Activated CD4-positive, alpha-beta memory T cell treated with anti-CD3 and anti-CD28 coated beads for 36 hours (primary cell): ENCODE measurements around the gene TFCP2. TPM values are rescaled to one million over a fixed set of nuclear protein-coding genes. Genes with fewer than 3 reads are reported as not detected.
A peak's percentile ranks its signal among the peaks of the same experiment; 100 is the strongest.

Source experiments
- CTCF ChIA-PET: fragments of 350-600 bp; sonication (Branson Sonifier 250); formaldehyde crosslinking; loops from one replicate; lab custom pipeline; 2021; ENCODE audit warnings: antibody characterized with exemption, inconsistent platforms; lab: Charles Lee
- POLR2A ChIA-PET: fragments of 350-600 bp; sonication (Branson Sonifier 250); formaldehyde crosslinking; loops from one replicate; lab custom pipeline; 2021; ENCODE audit warnings: antibody characterized with exemption; lab: Charles Lee
- DNase-seq: peaks from one replicate; pipeline ENCODE4 v3.0.0-alpha.2; 2020
- H3K27ac Mint-ChIP-seq: one replicate; pipeline ENCODE4 v1.8.0; 2021; ENCODE audit warnings: mixed read lengths
- H3K27me3 Mint-ChIP-seq: one replicate; pipeline ENCODE4 v1.8.0; 2021; ENCODE audit warnings: mixed read lengths
- H3K36me3 Mint-ChIP-seq: one replicate; pipeline ENCODE4 v1.8.0; 2021; ENCODE audit warnings: mixed read lengths
- H3K4me1 Mint-ChIP-seq: one replicate; pipeline ENCODE4 v1.8.0; 2021; ENCODE audit warnings: low read depth, mixed read lengths
- H3K4me3 Mint-ChIP-seq: one replicate; pipeline ENCODE4 v1.8.0; 2021; ENCODE audit warnings: mild to moderate bottlenecking, mixed read lengths
- H3K9me3 Mint-ChIP-seq: one replicate; pipeline ENCODE4 v1.8.0; 2021; ENCODE audit warnings: mixed read lengths
- intact Hi-C: fragments of 100-400 bp; cut with micrococcal nuclease; formaldehyde crosslinking; loops from one replicate; pipeline ENCODE4 v1.15.1; 2023
- total RNA-seq, 2 experiments: library from RNA; stranded (reverse); gene quantifications; one replicate each; pipeline ENCODE4 v1.2.3, GENCODE V29; 2021

TFCP2 gene
- total RNA-seq, 2 experiments from 2014 or later, result 32.0 to 34.1 TPM

DNA sequence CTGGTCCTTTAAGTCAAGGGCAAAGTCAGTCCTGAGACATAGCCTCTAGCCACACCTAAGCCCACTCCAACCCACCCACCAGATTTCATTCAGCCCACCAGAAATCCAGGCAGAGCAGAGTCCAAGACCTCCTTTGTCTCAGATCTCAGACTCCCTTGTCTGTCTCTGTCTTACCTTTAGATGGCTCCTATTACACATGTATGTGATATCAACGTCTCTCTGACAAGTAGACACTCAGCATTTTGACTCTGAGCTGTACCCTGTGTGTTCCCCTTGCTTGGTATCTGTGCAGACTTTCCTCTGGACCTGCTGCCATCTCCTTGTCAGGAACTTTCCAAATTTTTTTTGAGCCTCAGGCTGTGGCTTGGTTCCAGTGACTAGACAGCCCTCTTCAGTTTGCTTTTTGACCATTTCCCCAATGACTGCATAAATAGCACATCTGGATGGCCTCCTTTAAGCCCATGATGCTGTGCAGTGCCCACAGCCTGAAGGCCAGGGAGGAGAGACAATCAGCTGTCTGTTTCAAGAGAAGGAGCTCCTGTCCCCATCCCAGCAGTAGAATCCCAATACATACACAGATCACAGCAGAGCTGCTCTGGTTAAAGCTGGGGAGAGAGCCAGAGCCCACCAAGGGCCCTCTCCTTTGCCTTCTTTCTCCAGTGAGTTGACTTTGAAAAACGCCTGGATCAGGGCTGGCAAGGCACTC lies 37.9 kb upstream of the TFCP2 start:
- ChIA-PET CTCF (no interaction called here), POLR2A (no interaction called here)
- H3K27ac Mint-ChIP-seq, result peak overlapping the region; percentile 10
- no peaks in the 10 kb centered on the region for H3K27me3 Mint-ChIP-seq
- no peaks in the 10 kb centered on the region for H3K4me1 Mint-ChIP-seq
- no peaks in the 10 kb centered on the region for H3K9me3 Mint-ChIP-seq
- no peak for DNase-seq
- intact Hi-C loops, result no loop called here
- peaks cover 2% of the 10 kb centered on the region for H3K36me3 Mint-ChIP-seq
- no peak overlapping the region for H3K4me3 Mint-ChIP-seq

- no peak for DNase-seq
- CTCF ChIA-PET, result no interaction called here
- H3K4me3 Mint-ChIP-seq, result no peak overlapping the region
- H3K36me3 Mint-ChIP-seq, result peaks cover 2% of the 10 kb centered on the region
- no peaks in the 10 kb centered on the region for H3K9me3 Mint-ChIP-seq
- no peaks in the 10 kb centered on the region for H3K4me1 Mint-ChIP-seq
- H3K27ac Mint-ChIP-seq, result no peak overlapping the region
- intact Hi-C loops, result no loop called here
- POLR2A ChIA-PET, result interaction anchor here (1.3 kb wide), 1 partner anchor 9 kb away, joined by 4 read pairs; the partner anchor contains the start of gene POU6F1
- no peaks in the 10 kb centered on the region for H3K27me3 Mint-ChIP-seq
Measured at GRCh38 chr12:51209259-51209658, 36.3 kb upstream of the TFCP2 start.

- Mint-ChIP-seq H3K4me3 (no peak overlapping the region), H3K27ac (no peak overlapping the region), H3K9me3 (no peaks in the 10 kb centered on the region), H3K27me3 (no peaks in the 10 kb centered on the region), H3K4me1 (peaks cover 8% of the 10 kb centered on the region), H3K36me3 (peaks cover 2% of the 10 kb centered on the region)
- ChIA-PET POLR2A (interaction anchor here (1.3 kb wide), 1 partner anchor 10 kb away, joined by 4 read pairs; the partner anchor contains the start of gene POU6F1), CTCF (no interaction called here)
- intact Hi-C loops, result no loop called here
- DNase-seq, result no peak
Measured at GRCh38 chr12:51208016-51208660, 35.2 kb upstream of the TFCP2 start.

DNA sequence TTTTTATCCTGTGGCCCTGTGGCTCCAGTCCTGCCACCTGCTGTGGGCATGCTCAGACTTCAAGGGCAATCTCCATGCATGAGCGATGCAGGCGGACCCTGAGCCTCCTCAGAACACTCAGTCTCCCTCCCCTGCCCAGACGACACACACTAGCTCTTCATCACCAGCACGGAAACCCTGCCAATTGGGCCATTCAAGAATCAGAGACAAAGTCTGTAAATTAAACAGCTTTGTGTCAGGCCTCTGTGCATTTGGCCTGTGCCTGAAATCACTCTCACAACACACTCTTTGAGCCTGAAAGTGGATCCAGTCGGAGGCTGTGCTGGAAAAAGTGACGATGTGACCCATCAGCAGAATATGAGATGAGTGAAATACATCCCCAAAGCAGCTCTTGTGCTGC lies 32.4 kb upstream of the TFCP2 start:
- Mint-ChIP-seq H3K4me3 (no peak overlapping the region), H3K27me3 (no peaks in the 10 kb centered on the region), H3K9me3 (no peaks in the 10 kb centered on the region), H3K4me1 (peaks cover 22% of the 10 kb centered on the region), H3K27ac (no peak overlapping the region), H3K36me3 (peaks cover 2% of the 10 kb centered on the region)
- DNase-seq, result no peak
- ChIA-PET POLR2A (interaction anchor here (5.1 kb wide), 1 partner anchor 13 kb away, joined by 17 read pairs; the partner anchor contains the start of gene POU6F1), CTCF (interaction anchor here (0.9 to 2.7 kb wide), 2 partner anchors 13 to 136 kb away, joined by 3 to 11 read pairs; partner anchors contain the start of gene POU6F1)
- intact Hi-C loops, result no loop called here

GRCh38 chr12:51202718-51203117 lies 29.8 kb upstream of the TFCP2 start:
- Mint-ChIP-seq H3K36me3 (peaks cover 2% of the 10 kb centered on the region), H3K4me1 (peaks cover 22% of the 10 kb centered on the region), H3K27me3 (no peaks in the 10 kb centered on the region), H3K4me3 (no peak overlapping the region), H3K27ac (peak overlapping the region; percentile 38), H3K9me3 (no peaks in the 10 kb centered on the region)
- CTCF ChIA-PET, result no interaction called here
- POLR2A ChIA-PET, result interaction anchor here (1.0 to 5.1 kb wide), 2 partner anchors 15 to 190 kb away, joined by 3 to 17 read pairs; partner anchors contain the start of gene POU6F1
- peak; percentile 23 for DNase-seq
- intact Hi-C loops, result loop anchor here (1.0 kb wide), 1 partner anchor 115 kb away; no protein-coding TSS in a partner anchor

- H3K27me3 Mint-ChIP-seq, result no peaks in the 10 kb centered on the region
- ChIA-PET CTCF (no interaction called here), POLR2A (no interaction called here)
- no peaks in the 10 kb centered on the region for H3K36me3 Mint-ChIP-seq
- peaks cover 22% of the 10 kb centered on the region for H3K4me1 Mint-ChIP-seq
- intact Hi-C loops, result no loop called here
- H3K27ac Mint-ChIP-seq, result no peak overlapping the region
- no peaks in the 10 kb centered on the region for H3K9me3 Mint-ChIP-seq
- no peak overlapping the region for H3K4me3 Mint-ChIP-seq
- DNase-seq, result no peak
Measured at GRCh38 chr12:51200806-51201205, 27.9 kb upstream of the TFCP2 start.

DNA sequence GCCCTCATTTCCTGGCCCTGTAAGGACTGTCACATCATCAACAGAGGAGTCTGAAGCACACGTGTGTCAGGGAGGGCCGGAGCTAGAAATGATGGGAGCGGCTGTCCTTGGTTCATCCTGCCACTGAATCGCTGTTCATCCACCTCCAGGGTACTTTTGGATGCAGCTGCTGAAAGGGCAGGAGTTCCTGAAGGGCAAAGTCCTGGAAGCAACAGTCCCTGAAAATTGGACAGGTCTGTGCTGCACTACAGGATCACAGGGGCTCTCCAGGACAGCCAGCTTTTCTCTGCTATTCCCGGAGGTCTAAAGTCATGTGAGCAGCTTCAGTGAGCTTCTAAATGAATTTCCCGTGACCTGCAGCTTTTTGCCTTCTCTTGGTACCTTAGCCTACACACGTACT lies 27.2 kb upstream of the TFCP2 start:
- no peak overlapping the region for H3K4me3 Mint-ChIP-seq
- intact Hi-C loops, result no loop called here
- POLR2A ChIA-PET, result no interaction called here
- H3K9me3 Mint-ChIP-seq, result no peaks in the 10 kb centered on the region
- peaks cover 22% of the 10 kb centered on the region for H3K4me1 Mint-ChIP-seq
- no peak overlapping the region for H3K27ac Mint-ChIP-seq
- H3K36me3 Mint-ChIP-seq, result no peaks in the 10 kb centered on the region
- no peak for DNase-seq
- CTCF ChIA-PET, result no interaction called here
- no peaks in the 10 kb centered on the region for H3K27me3 Mint-ChIP-seq

DNA sequence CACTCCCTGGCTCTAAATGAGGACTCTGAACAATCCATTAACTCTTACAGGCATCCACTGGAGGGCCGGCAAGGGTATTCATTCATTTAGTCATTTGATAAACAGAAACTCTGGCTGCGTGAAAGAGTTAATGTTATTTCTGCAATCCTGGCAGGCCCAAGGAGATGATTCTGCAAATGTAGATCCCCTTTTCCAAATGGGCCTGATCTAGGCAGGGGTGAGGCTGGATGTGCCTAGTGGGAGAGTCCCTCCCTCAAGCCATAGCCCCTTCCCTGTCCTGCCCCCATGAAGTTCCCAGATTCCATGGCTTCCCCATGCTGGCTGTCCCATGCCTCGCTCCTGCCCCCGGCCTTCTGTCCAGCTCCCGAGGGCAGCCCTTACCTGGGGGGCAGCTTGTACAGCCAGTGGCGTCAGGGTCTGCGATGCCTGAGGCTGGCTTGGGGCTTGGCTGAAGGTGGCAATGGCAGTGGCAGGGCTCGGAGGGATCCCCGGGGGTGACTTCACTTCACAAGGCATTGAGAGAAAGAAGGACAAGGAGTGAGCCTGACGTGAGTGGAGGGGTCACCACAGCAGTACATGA lies 26.5 kb upstream of the TFCP2 start:
- CTCF ChIA-PET, result no interaction called here
- intact Hi-C loops, result no loop called here
- Mint-ChIP-seq H3K4me1 (peaks cover 22% of the 10 kb centered on the region), H3K27me3 (no peaks in the 10 kb centered on the region), H3K4me3 (no peak overlapping the region), H3K36me3 (no peaks in the 10 kb centered on the region), H3K27ac (no peak overlapping the region), H3K9me3 (no peaks in the 10 kb centered on the region)
- POLR2A ChIA-PET, result no interaction called here
- no peak for DNase-seq

- intact Hi-C loops, result no loop called here
- ChIA-PET POLR2A (no interaction called here), CTCF (no interaction called here)
- no peaks in the 10 kb centered on the region for H3K9me3 Mint-ChIP-seq
- H3K27ac Mint-ChIP-seq, result no peak overlapping the region
- no peak overlapping the region for H3K4me3 Mint-ChIP-seq
- H3K36me3 Mint-ChIP-seq, result no peaks in the 10 kb centered on the region
- peaks cover 20% of the 10 kb centered on the region for H3K4me1 Mint-ChIP-seq
- no peaks in the 10 kb centered on the region for H3K27me3 Mint-ChIP-seq
- DNase-seq, result no peak
Measured at GRCh38 chr12:51198568-51199365, 25.8 kb upstream of the TFCP2 start.

- DNase-seq, result no peak
- Mint-ChIP-seq H3K9me3 (no peaks in the 10 kb centered on the region), H3K4me3 (no peak overlapping the region), H3K36me3 (no peaks in the 10 kb centered on the region), H3K27me3 (no peaks in the 10 kb centered on the region), H3K4me1 (peaks cover 12% of the 10 kb centered on the region), H3K27ac (no peak overlapping the region)
- intact Hi-C loops, result no loop called here
- ChIA-PET POLR2A (interaction anchor here (0.9 kb wide), 1 partner anchor 9 kb away, joined by 3 read pairs; no protein-coding TSS in a partner anchor), CTCF (interaction anchor here (0.8 kb wide), 1 partner anchor 55 kb away, joined by 3 read pairs; no protein-coding TSS in a partner anchor)
Measured at GRCh38 chr12:51197736-51198567, 25.0 kb upstream of the TFCP2 start.

DNA sequence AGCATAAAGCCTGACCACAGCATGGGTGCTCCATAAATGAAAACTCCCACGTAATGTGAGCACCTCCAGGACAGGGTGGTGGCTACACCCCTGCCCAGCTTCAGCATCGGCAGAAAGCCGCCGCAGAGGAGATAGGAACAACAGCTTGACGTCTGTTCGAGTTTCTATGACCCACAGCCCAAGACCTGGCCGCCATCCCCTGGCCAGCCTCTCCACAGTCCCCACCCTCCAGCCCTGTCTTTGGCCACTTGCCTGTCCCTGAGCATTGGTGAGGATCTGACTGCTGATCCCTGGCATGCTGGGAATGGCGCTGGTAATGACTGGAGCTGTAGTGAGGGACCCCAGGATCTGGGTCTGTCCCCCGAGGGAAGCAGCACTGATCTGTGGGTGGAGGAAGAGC lies 23.6 kb upstream of the TFCP2 start:
- H3K36me3 Mint-ChIP-seq, result no peaks in the 10 kb centered on the region

More for the DNA sequence above, 23.6 kb upstream of the TFCP2 start:
- no peak overlapping the region for H3K4me3 Mint-ChIP-seq
- H3K27ac Mint-ChIP-seq, result no peak overlapping the region
- CTCF ChIA-PET, result no interaction called here
- POLR2A ChIA-PET, result no interaction called here
- DNase-seq, result no peak
- intact Hi-C loops, result no loop called here
- H3K9me3 Mint-ChIP-seq, result no peaks in the 10 kb centered on the region
- H3K27me3 Mint-ChIP-seq, result no peaks in the 10 kb centered on the region
- H3K4me1 Mint-ChIP-seq, result peaks cover 5% of the 10 kb centered on the region
